ENCODE measurements around the gene XRRA1.

DNA sequence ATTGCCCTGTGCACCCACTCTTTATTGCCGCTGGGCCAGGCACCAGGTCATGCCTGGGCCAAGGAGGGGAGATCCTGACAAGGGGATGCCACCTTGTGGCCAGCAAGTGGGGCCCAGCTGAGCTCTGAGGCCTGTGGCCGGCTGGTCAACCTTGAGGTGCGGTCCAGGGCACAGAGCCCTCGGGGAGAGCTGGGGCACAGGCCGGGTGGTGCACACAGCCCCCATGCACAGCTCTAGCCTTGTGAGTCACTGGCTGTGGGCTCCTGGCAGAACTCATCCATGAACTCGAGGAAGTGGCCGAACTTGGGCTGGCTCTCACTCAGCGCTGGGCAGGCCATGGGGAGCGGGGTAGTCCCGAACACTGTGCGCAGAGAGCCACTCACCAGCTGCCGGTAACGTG, 105.9 kb downstream of the XRRA1 start:
- no peak for TF ChIP-seq POLR2A (IDR thresholded peaks at IDR 0.05; ENCODE audit: low read depth, low read length)
- TF ChIP-seq MXI1 (IDR thresholded peaks at IDR 0.05; ENCODE audit: borderline replicate concordance, low read depth, low read length): no peak
- TF ChIP-seq, protein P1, sequence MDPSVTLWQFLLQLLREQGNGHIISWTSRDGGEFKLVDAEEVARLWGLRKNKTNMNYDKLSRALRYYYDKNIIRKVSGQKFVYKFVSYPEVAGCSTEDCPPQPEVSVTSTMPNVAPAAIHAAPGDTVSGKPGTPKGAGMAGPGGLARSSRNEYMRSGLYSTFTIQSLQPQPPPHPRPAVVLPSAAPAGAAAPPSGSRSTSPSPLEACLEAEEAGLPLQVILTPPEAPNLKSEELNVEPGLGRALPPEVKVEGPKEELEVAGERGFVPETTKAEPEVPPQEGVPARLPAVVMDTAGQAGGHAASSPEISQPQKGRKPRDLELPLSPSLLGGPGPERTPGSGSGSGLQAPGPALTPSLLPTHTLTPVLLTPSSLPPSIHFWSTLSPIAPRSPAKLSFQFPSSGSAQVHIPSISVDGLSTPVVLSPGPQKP (IDR thresholded peaks at IDR 0.05; ENCODE audit: borderline replicate concordance, low read depth, low read length): no peak
- TF ChIP-seq, protein P2, sequence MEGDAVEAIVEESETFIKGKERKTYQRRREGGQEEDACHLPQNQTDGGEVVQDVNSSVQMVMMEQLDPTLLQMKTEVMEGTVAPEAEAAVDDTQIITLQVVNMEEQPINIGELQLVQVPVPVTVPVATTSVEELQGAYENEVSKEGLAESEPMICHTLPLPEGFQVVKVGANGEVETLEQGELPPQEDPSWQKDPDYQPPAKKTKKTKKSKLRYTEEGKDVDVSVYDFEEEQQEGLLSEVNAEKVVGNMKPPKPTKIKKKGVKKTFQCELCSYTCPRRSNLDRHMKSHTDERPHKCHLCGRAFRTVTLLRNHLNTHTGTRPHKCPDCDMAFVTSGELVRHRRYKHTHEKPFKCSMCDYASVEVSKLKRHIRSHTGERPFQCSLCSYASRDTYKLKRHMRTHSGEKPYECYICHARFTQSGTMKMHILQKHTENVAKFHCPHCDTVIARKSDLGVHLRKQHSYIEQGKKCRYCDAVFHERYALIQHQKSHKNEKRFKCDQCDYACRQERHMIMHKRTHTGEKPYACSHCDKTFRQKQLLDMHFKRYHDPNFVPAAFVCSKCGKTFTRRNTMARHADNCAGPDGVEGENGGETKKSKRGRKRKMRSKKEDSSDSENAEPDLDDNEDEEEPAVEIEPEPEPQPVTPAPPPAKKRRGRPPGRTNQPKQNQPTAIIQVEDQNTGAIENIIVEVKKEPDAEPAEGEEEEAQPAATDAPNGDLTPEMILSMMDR (conservative IDR thresholded peaks at IDR 0.05; ENCODE audit: low read depth, low read length): no peak
- no peak for TF ChIP-seq NFE2L2 (IDR thresholded peaks at IDR 0.05; ENCODE audit: low read depth, low read length)
- no peak for TF ChIP-seq CEBPB (IDR thresholded peaks at IDR 0.05; ENCODE audit: low read depth, low read length)
- TF ChIP-seq RFX5 (IDR thresholded peaks at IDR 0.05; ENCODE audit: low read depth, low read length): no peak
- TF ChIP-seq MAFK (IDR thresholded peaks at IDR 0.05; ENCODE audit: low read depth, low read length): no peak
- TF ChIP-seq SMC3 (IDR thresholded peaks at IDR 0.05; ENCODE audit: low read depth, low read length): no peak
- no peak for TF ChIP-seq CHD1 (IDR thresholded peaks at IDR 0.05; ENCODE audit: low read depth, low read length)
- TF ChIP-seq MAZ (IDR thresholded peaks at IDR 0.05; ENCODE audit: borderline replicate concordance, low read depth, low read length): no peak
